ENCODE data around the gene PTPRS.

GRCh38 chr19:5387472-5387871, 46.9 kb upstream of the PTPRS start:
- TF ChIP-seq CTCF (IDR thresholded peaks at IDR 0.05) (no peak), POLR2A (IDR thresholded peaks at IDR 0.05) (no peak), EP300 (IDR thresholded peaks at IDR 0.05) (no peak)

All from tibial nerve (tissue), 4 donors.